Measurements from ENCODE around the gene NF2.
A peak's percentile ranks its signal among the peaks of the same experiment; 100 is the strongest.

NF2 gene

DNA sequence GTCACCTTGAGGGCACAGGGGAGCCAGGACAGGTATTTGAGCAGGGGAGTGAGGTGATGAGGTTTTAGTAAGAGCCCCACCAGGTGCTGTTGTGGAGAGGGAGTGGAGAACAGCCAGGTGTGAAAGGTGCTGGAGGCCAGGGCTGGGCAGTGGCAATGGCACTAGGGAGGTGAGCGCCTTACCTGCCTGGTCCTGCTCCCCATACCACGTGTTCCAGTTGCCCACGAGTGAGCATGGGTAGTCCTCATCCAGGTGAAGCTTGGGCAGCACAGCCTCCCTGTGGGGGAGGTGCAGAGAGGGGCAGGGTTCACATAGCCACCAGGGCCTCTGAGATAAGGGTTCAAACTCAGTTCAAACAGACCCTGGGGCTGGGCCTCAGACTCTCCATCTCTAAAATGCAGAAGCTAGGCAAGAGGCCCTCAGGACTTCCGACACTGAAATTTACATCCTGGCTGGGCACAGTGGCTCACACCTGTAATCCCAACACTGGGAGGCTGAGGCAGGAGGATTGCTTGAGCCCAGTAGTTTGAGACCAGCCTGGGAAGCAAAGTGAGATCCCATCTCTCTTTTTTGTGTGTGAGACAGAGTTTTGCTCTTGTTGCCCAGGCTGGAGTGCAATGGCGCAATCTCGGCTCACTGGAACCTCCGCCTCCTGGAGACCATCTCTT, 34.3 kb upstream of the NF2 start:
- no peak overlapping the region for H3K4me3 ChIP-seq (ENCODE audit: control insufficient read depth, low read depth, low read length)
- TF ChIP-seq, protein P1, sequence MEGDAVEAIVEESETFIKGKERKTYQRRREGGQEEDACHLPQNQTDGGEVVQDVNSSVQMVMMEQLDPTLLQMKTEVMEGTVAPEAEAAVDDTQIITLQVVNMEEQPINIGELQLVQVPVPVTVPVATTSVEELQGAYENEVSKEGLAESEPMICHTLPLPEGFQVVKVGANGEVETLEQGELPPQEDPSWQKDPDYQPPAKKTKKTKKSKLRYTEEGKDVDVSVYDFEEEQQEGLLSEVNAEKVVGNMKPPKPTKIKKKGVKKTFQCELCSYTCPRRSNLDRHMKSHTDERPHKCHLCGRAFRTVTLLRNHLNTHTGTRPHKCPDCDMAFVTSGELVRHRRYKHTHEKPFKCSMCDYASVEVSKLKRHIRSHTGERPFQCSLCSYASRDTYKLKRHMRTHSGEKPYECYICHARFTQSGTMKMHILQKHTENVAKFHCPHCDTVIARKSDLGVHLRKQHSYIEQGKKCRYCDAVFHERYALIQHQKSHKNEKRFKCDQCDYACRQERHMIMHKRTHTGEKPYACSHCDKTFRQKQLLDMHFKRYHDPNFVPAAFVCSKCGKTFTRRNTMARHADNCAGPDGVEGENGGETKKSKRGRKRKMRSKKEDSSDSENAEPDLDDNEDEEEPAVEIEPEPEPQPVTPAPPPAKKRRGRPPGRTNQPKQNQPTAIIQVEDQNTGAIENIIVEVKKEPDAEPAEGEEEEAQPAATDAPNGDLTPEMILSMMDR (conservative IDR thresholded peaks at IDR 0.05; ENCODE audit: control insufficient read depth, insufficient read depth, low read depth, low read length): no peak
- DNase-seq (ENCODE audit: low read depth): no peak

DNA sequence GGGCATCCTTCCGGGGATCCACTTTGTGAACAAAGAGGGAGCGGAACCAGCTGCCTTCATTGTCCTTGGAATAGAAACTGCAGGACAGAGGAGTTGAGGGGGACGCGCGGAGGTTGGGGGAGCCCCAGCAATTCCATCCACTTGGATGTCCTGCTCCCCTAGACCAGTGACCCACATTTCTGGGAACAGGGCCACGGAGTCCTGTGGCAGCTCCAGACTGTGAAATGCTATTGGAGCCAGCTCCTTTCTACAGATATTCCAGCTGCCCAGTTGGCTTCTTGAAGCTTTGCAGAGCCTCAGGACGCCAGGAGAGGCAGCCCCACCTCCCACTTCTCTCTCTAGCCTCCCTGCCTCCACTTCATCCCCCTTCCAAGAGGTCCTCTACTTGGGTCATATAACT, 33.0 kb upstream of the NF2 start:
- TF ChIP-seq, protein P1 (conservative IDR thresholded peaks at IDR 0.05; ENCODE audit: control insufficient read depth, insufficient read depth, low read depth, low read length): no peak
- DNase-seq (ENCODE audit: low read depth): no peak
- no peak overlapping the region for H3K4me3 ChIP-seq (ENCODE audit: control insufficient read depth, low read depth, low read length)

DNA sequence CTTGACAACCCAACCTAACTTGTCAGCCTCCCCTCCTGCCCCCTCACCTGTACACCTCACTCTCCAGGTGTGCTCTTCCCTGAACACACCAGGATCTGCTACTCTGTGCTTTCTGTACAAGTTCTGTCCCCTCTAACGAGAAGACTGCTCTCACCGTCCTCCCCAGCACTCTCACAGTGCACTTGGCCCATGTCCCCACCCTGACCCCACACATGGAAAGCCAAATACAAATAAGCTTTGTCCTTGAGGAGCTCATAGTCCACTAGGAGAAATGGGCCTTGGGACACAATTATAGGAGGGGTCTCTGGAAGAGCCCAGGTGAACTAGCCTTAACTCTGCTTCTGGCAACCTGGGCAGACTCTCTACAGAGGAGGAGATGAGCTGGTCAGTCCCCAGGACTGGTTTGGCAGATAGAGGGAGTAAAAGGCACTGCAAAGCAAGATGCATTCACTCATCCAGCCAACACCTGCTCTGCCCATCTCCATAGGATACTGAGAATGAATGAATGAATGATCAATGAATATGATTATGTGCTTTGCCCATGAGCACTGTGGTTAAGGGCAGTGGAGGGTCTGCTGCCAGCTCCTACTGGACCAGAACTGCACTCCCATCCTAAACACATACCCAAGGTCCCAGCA, 32.4 kb upstream of the NF2 start:
- TF ChIP-seq, protein P1 (conservative IDR thresholded peaks at IDR 0.05; ENCODE audit: control insufficient read depth, insufficient read depth, low read depth, low read length): no peak
- no peak overlapping the region for H3K4me3 ChIP-seq (ENCODE audit: control insufficient read depth, low read depth, low read length)
- no peak for DNase-seq (ENCODE audit: low read depth)

DNA sequence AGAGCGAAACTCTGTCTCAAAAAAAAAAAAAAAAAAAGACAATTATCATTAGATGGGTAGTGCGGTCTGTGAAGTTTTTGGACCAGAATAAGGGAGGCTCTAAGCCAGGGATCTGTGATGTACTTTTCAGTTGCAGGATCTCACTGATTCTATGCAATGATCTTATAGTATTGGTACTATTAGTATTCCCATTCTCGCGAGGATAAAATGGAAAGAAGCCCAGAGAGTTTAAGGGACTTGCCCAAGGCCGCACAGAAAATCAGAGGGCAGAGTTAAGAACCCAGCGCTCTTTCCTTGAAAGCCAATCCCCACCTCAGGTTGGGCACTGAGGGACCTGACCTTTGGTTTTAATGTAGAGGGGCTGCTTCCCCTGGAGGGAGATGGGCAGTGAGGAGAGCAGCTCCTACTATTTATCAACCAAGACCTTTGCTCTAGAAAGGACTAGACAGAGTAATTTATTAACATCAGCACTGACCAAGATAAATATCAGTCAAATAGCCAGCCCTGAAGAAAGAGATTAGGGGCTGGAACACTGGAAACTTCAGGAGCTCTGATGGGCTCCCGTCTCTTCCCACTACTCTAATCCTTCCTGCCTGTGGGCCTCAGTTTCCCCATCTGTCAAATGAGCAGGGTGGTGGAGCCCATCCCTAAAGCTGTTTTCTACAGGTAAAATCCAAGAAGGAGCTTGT, 28.5 kb upstream of the NF2 start:
- TF ChIP-seq, protein P1 (conservative IDR thresholded peaks at IDR 0.05; ENCODE audit: control insufficient read depth, insufficient read depth, low read depth, low read length): no peak
- no peak overlapping the region for H3K4me3 ChIP-seq (ENCODE audit: control insufficient read depth, low read depth, low read length)
- DNase-seq (ENCODE audit: low read depth): no peak

DNA sequence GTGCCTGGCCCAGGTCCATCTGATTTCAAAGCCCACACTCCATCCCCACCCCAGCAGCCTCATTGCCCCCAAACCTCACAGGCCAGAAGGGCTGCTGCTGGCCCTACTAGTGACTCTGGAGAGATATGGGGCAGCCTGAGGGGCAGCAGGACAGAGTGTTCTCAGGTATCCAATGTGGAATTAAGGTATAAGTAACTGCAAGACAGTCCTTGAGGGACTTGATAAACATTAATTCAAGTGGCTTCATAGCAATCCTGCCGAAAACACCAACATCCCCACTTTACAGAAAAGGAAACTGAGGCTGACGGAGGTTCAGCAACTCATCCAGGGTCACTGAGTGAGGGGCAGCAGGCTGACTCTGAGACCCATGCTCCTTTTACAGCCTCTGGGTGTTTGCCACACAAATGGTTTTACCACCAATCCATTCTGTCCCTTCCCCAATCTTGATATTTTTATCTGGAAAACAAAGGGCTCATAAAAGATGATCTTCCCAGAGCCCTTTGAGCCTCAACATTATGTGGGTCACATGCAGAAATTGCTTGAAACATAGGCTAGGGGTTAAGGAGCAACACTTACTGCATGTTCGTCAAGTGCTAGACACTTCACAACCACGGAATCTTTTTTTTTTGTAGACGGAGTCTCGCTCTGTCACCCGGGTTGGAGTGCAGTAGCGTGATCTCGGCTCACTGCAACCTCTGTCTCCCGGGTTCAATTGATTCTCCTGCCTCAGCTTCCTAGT, 24.8 kb upstream of the NF2 start:
- TF ChIP-seq, protein P1 (conservative IDR thresholded peaks at IDR 0.05; ENCODE audit: control insufficient read depth, insufficient read depth, low read depth, low read length): no peak

DNA sequence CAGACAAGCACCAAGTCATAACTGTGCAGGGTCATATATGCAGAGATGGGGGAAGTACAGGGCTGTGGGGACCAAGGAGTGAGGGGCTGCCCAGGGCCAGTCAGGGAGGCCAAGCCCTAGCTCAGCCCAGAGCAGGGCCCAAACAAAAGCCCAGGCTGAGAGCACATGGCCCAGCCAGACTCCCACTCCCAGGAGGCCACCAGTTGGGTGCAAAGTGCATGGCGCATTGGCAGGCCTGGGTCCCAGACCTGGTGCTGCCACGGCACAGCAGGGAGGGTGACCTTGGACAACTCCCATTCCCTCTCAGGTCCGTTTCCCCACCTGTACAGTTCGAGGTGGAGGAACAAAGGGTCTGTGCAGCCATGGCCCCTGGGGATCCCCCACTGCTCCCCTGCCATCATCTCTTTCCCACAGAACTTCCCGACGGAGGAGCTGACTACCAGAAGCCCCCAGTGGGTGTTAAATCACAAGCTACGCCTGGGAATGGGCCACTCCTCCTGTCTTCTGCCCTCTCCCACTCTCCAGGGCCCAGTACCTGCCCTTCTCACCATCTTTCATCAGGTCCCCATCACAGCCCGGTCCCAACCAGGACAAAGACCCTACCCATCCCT, 23.1 kb upstream of the NF2 start:
- no peak for DNase-seq (ENCODE audit: low read depth)

More for the DNA sequence above, 24.8 kb upstream of the NF2 start:
- H3K4me3 ChIP-seq (ENCODE audit: control insufficient read depth, low read depth, low read length): no peak overlapping the region
- no peak for DNase-seq (ENCODE audit: low read depth)

More for the DNA sequence above, 23.1 kb upstream of the NF2 start:
- H3K4me3 ChIP-seq (ENCODE audit: control insufficient read depth, low read depth, low read length): peak overlapping the region; percentile 71
- TF ChIP-seq, protein P1 (conservative IDR thresholded peaks at IDR 0.05; ENCODE audit: control insufficient read depth, insufficient read depth, low read depth, low read length): no peak
